K562 (cell line): ENCODE data around the gene AGRN. TPM values are rescaled to one million over a fixed set of nuclear protein-coding genes. Genes with fewer than 3 reads are reported as not detected.

Experiments
- ATAC-seq: fragments of 200-7000 bp; cut with Tn5 transposase; 3 replicates; pipeline ENCODE4 v1.9.1; 2020; ENCODE audit warnings: moderate library complexity
- BruUV-seq: library from RNA; stranded (reverse); fragments of 400-500 nt; replicated peaks from 2 replicates; lab custom pipeline; 2021; lab: Mats Ljungman, UMichigan
- CTCF ChIA-PET: fragments of 300-600 bp; formaldehyde crosslinking; extraction: SDS; loops from one replicate; lab custom pipeline; 2021; ENCODE audit warnings: low intra/inter-chr PET ratio; lab: Yijun Ruan, JAX
- POLR2A ChIA-PET: fragments of 300-600, 350-650 bp; sonication (Branson Sonifier 250); formaldehyde crosslinking; extraction: SDS; loops from one replicate; lab custom pipeline; 2021; ENCODE audit warnings: antibody characterized with exemption, inconsistent platforms; lab: Yijun Ruan, JAX
- DNase-seq, 4 experiments: peaks; one replicate each; pipeline versions ENCODE4 v3.0.0 to v3.0.0-alpha.2; 2011 to 2018; ENCODE audit warnings: low spot score in 3 of 4, mixed read lengths in 3 of 4; ENCODE audit errors: extremely low read depth in 1 of 4
- FAIRE-seq: peaks from 2 replicates; lab custom pipeline; 2011; peaks lifted over from hg19 to GRCh38; lab: Jason Lieb, UNC
- H2AFZ ChIP-seq: 2 replicates; pipeline ENCODE4 v1.6.0; 2011; ENCODE audit warnings: low read depth, low read length, control low read depth, inconsistent platforms
- H3K27ac ChIP-seq: fragments of 200-600 bp; 3 replicates; pipeline ENCODE4 v1.8.0; 2011; ENCODE audit warnings: low read depth, mild to moderate bottlenecking, control low read depth, inconsistent platforms, low read length, moderate library complexity, mixed read lengths; ENCODE audit errors: extremely low read depth
- H3K27me3 ChIP-seq, 2 experiments: fragments of 300-600 bp in 1 of 2; 2 replicates in 1 of 2; 3 replicates in 1 of 2; pipeline versions ENCODE4 v1.6.0 to v1.8.0; 2011; ENCODE audit warnings: inconsistent platforms in 2 of 2, low read length in 2 of 2, mild to moderate bottlenecking in 1 of 2, mixed read lengths in 1 of 2, moderate library complexity in 1 of 2; ENCODE audit not compliant: control insufficient read depth in 2 of 2, insufficient read depth in 2 of 2
- H3K36me3 ChIP-seq: fragments of 300-600 bp; 3 replicates; pipeline ENCODE4 v1.8.0; 2011; ENCODE audit warnings: mild to moderate bottlenecking, low read length, inconsistent platforms; ENCODE audit not compliant: control insufficient read depth, insufficient read depth
- H3K4me1 ChIP-seq, 2 experiments: fragments of 200-600 bp in 1 of 2; replicated peaks in 1 of 2; 2 replicates in 1 of 2; 3 replicates in 1 of 2; pipeline versions ENCODE4 v1.5.1 to v1.8.0; 2011; ENCODE audit warnings: inconsistent platforms in 2 of 2, low read length in 2 of 2, mild to moderate bottlenecking in 1 of 2, mixed read lengths in 1 of 2, moderate library complexity in 1 of 2; ENCODE audit not compliant: control insufficient read depth in 2 of 2, insufficient read depth in 2 of 2
- H3K4me2 ChIP-seq: 2 replicates; pipeline ENCODE4 v1.6.1; 2011; ENCODE audit warnings: low read length, control low read depth, inconsistent platforms, mixed read lengths; ENCODE audit not compliant: insufficient read depth
- H3K4me3 ChIP-seq: fragments of 200-600 bp; sonication (generic), shearing (Covaris generic); 2 replicates; pipeline ENCODE4 v1.5.1; 2016; ENCODE audit warnings: control low read depth, inconsistent platforms
- H3K79me2 ChIP-seq: fragments of 200-600 bp; 3 replicates; pipeline ENCODE4 v1.8.0; 2011; ENCODE audit warnings: low read length, inconsistent platforms; ENCODE audit not compliant: control insufficient read depth, insufficient read depth
- H3K9ac ChIP-seq, 2 experiments: 2 replicates each; pipeline versions ENCODE4 v1.6.0 to v1.6.1; 2011; ENCODE audit warnings: low read depth in 2 of 2, low read length in 2 of 2, control low read depth in 1 of 2, inconsistent platforms in 1 of 2, mild to moderate bottlenecking in 1 of 2, mixed read lengths in 1 of 2; ENCODE audit not compliant: insufficient read depth in 1 of 2
- H3K9me1 ChIP-seq: one replicate; pipeline ENCODE4 v1.6.0; 2011; ENCODE audit warnings: inconsistent platforms, mild to moderate bottlenecking, low read length, moderate library complexity; ENCODE audit not compliant: control insufficient read depth, insufficient read depth
- H3K9me3 ChIP-seq: replicated peaks from 2 replicates; pipeline ENCODE4 v1.5.1; 2011; ENCODE audit warnings: low read depth, low read length, inconsistent platforms; ENCODE audit not compliant: control insufficient read depth, insufficient read depth
- H4K20me1 ChIP-seq: replicated peaks from 2 replicates; pipeline ENCODE4 v1.6.1; 2011; ENCODE audit warnings: low read length, inconsistent platforms, mixed read lengths; ENCODE audit not compliant: control insufficient read depth, insufficient read depth
- CBFA2T2 ChIP-seq: fragments of 450-650 bp; conservative IDR thresholded peaks from 2 replicates; pipeline ENCODE4 v1.6.1; 2017; ENCODE audit warnings: mild to moderate bottlenecking
- COPS2 ChIP-seq: fragments of 450-650 bp; conservative IDR thresholded peaks from 2 replicates; pipeline ENCODE4 v1.6.1; 2016; ENCODE audit warnings: mild to moderate bottlenecking, moderate library complexity
- GABPB2 ChIP-seq: fragments of 250-450 bp; sonication (Bioruptor Pico); conservative IDR thresholded peaks from 2 replicates; pipeline ENCODE4 v1.5.1; 2021; ENCODE audit warnings: mild to moderate bottlenecking
- GTF2E2 ChIP-seq: fragments of 200-800 bp; sonication (Bioruptor generic); IDR thresholded peaks from 2 replicates; pipeline ENCODE4 v1.6.1; 2016; ENCODE audit warnings: missing genetic modification characterization, missing compliant biosample characterization
- MAX ChIP-seq: sonication (generic); formaldehyde crosslinking; IDR thresholded peaks from 2 replicates; pipeline ENCODE4 v1.9.0; 2022; ENCODE audit warnings: mild to moderate bottlenecking, missing genetic modification reagents
- MTA1 ChIP-seq: fragments of 450-650 bp; IDR thresholded peaks from 2 replicates; pipeline ENCODE4 v1.6.1; 2017; ENCODE audit warnings: borderline replicate concordance
- NFYB ChIP-seq: IDR thresholded peaks from 2 replicates; pipeline ENCODE4 v1.6.1; 2011; ENCODE audit warnings: mild to moderate bottlenecking, moderate library complexity; ENCODE audit not compliant: insufficient read length; ENCODE audit errors: extremely low read depth
- NRF1 ChIP-seq, 2 experiments: fragments of 450-650 bp; IDR thresholded peaks in 1 of 2; conservative IDR thresholded peaks in 1 of 2; 2 replicates each; pipeline ENCODE4 v1.6.1; 2014; ENCODE audit warnings: mild to moderate bottlenecking in 2 of 2
- TOE1 ChIP-seq, 2 experiments: fragments of 450-650 bp in 1 of 2; sonication (generic) in 1 of 2; formaldehyde crosslinking in 1 of 2; IDR thresholded peaks; 2 replicates each; pipeline versions ENCODE4 v1.7.1 to v1.8.0; 2016 to 2022; ENCODE audit warnings: borderline replicate concordance in 2 of 2, mild to moderate bottlenecking in 2 of 2, antibody characterized with exemption in 1 of 2, inconsistent platforms in 1 of 2, low read depth in 1 of 2, missing genetic modification reagents in 1 of 2, moderate library complexity in 1 of 2
- USF1 ChIP-seq: sonication (generic); formaldehyde crosslinking; IDR thresholded peaks from 2 replicates; pipeline ENCODE4 v1.9.0; 2022; ENCODE audit warnings: mild to moderate bottlenecking, missing genetic modification reagents
- XRCC3 ChIP-seq: fragments of 450-650 bp; IDR thresholded peaks from 2 replicates; pipeline ENCODE4 v1.6.1; 2017; ENCODE audit warnings: mild to moderate bottlenecking, moderate library complexity
- ZFP91 ChIP-seq: sonication (generic); formaldehyde crosslinking; IDR thresholded peaks from 2 replicates; pipeline ENCODE4 v1.8.0; 2022; ENCODE audit warnings: mild to moderate bottlenecking, missing genetic modification reagents
- ZNF143 ChIP-seq: sonication (generic); formaldehyde crosslinking; IDR thresholded peaks from 2 replicates; pipeline ENCODE4 v1.9.0; 2022; ENCODE audit warnings: mild to moderate bottlenecking, missing genetic modification reagents
- ZNF146 ChIP-seq: IDR thresholded peaks from one replicate; pipeline ENCODE4 v1.6.1; 2018; ENCODE audit warnings: missing compliant biosample characterization; ENCODE audit not compliant: unreplicated experiment
- WGBS: fragments of 100-300 bp; shearing (Covaris generic); methylation state at CpG from one replicate; pipeline ENCODE4 v1.1.6; 2016; ENCODE audit warnings: low coverage, mixed read lengths; ENCODE audit not compliant: insufficient coverage; ENCODE audit errors: missing lambda C conversion rate; 5-methylcytosine and 5-hydroxymethylcytosine counted together
- in situ Hi-C: fragments of 300-500 bp; cut with MboI; formaldehyde crosslinking; loops from 4 replicates; pipeline ENCODE4 v1.15.0; 2018; ENCODE audit warnings: inconsistent platforms, mixed read lengths
- intact Hi-C: fragments of 100-400 bp; cut with micrococcal nuclease; formaldehyde crosslinking; loops from 2 replicates; pipeline ENCODE4 v1.14.2; 2022
- polyA plus RNA-seq, 8 experiments: library from polyadenylated mRNA; depleted of rRNA in 4 of 8; stranded (reverse) in 5 of 8; unstranded in 3 of 8; fragments of >200 nt; fragmentation: Nextera tagmentation in 2 of 8; fragmentation: Illumina TruSeq in 1 of 8; extraction: Ambion mirVana in 2 of 8; extraction: Trizol in 1 of 8; gene quantifications; 2 replicates each; pipeline versions ENCODE4 v1.2.1 to v1.2.3, GENCODE V29; 2011 to 2014; ENCODE audit warnings: inconsistent platforms in 1 of 8, missing spikeins in 1 of 8
- total RNA-seq, 7 experiments: library from RNA; depleted of rRNA in 6 of 7; stranded (reverse); fragments of >200 nt in 6 of 7; fragmentation: Illumina TruSeq in 2 of 7; extraction: Trizol in 2 of 7; gene quantifications; 2 replicates each; pipeline versions ENCODE4 v1.2.1 to v1.2.3, GENCODE V29; 2011 to 2021; ENCODE audit warnings: low replicate concordance in 1 of 7
- TF ChIP-seq, protein P1 (sequence below): fragments of 450-650 bp; IDR thresholded peaks from 2 replicates; pipeline ENCODE4 v1.6.1; 2016; ENCODE audit warnings: missing biosample characterization, missing genetic modification characterization

Gene AGRN
- total and polyA plus RNA-seq, 9 of the 15 experiments (the other 6 are each of a cell fraction or from before 2014, with no cell fraction given): 0.04 to 111 (median 18.1) TPM

- TF ChIP-seq TOE1 (IDR thresholded peaks at IDR 0.05; ENCODE audit: borderline replicate concordance) (no peak), TOE1 (CRISPR knock-in tag; IDR thresholded peaks at IDR 0.05; ENCODE audit: borderline replicate concordance, low read depth) (peak; percentile 55; the same call in 1 of the 2 replicates), GABPB2 (CRISPR knock-in tag) (no peak)
Measured at GRCh38 chr1:1079408-1080121, 59.6 kb downstream of the AGRN start (continued).

GRCh38 chr1:1080122-1080757 is 60.3 kb downstream of the AGRN start:
- no TSS peak for BruUV-seq
- intact Hi-C loops: no loop called here
- in situ Hi-C loops: no loop called here
- peak; percentile 73 for FAIRE-seq
- Histone ChIP-seq H3K79me2 (no peaks in the 10 kb centered on the region), H3K9ac (peak overlapping the region; percentile 28 to 89; a peak in 3 of 4 replicates), H3K9me3 (no peaks in the 10 kb centered on the region; the same call in 1 of the 2 replicates), H2AFZ (peak overlapping the region; percentile 75), H3K27ac (no peak overlapping the region), H3K9me1 (no peaks in the 10 kb centered on the region), H3K4me2 (peak overlapping the region; percentile 87), H3K4me1 (peaks cover 12 to 66% of the 10 kb centered on the region in 2 experiments), H3K27me3 (peaks cover 0 to under 1% of the 10 kb centered on the region in 2 experiments; a peak in 1 of 5 replicates), H3K36me3 (peaks cover 11% of the 10 kb centered on the region; the same call in 1 of the 3 replicates), H3K4me3 (peak overlapping the region; percentile 21), H4K20me1 (no peaks in the 10 kb centered on the region)
- CTCF ChIA-PET: no interaction called here
- POLR2A ChIA-PET: interaction anchor here (0.7 to 1.1 kb wide), 2 partner anchors 21 to 176 kb away, joined by 4 read pairs; no protein-coding TSS in a partner anchor
- WGBS: 5% methylated on average over 16 of the region's 23 CpGs
- peak; percentile 88 for ATAC-seq
- DNase-seq: peak; percentile 74 to 90 (median 88)
- TF ChIP-seq ZNF146 (CRISPR knock-in tag) (no peak), XRCC3 (no peak), COPS2 (no peak), CBFA2T2 (peak; percentile 72), MTA1 (0 out of 2 replicates have a peak, but pooled peaks have one; percentile 17), ZFP91 (CRISPR knock-in tag) (no peak), USF1 (peak; percentile 99), GTF2E2 (tag) (no peak), NRF1 (conservative IDR thresholded peaks at IDR 0.05 in 1 of 2, IDR thresholded peaks at IDR 0.05 in 1 of 2) (peak; percentile 47 to 67; a peak in 3 of 4 replicates), ZNF143 (CRISPR knock-in tag) (no peak), MAX (CRISPR knock-in tag) (peak; percentile 88), NFYB (peak; percentile 59)
- TF ChIP-seq, protein P1, sequence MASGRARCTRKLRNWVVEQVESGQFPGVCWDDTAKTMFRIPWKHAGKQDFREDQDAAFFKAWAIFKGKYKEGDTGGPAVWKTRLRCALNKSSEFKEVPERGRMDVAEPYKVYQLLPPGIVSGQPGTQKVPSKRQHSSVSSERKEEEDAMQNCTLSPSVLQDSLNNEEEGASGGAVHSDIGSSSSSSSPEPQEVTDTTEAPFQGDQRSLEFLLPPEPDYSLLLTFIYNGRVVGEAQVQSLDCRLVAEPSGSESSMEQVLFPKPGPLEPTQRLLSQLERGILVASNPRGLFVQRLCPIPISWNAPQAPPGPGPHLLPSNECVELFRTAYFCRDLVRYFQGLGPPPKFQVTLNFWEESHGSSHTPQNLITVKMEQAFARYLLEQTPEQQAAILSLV: no peak
